Subcutaneous abdominal adipose tissue (tissue), 5 donors: ENCODE results near the gene INTS1.

ENCODE experiments used
- H3K27ac ChIP-seq: one replicate; pipeline ENCODE4 v1.7.0; 2013; ENCODE audit warnings: low read depth, mild to moderate bottlenecking, inconsistent platforms, low read length, moderate library complexity
- H3K27me3 ChIP-seq, 5 donors: one replicate each; pipeline ENCODE4 v1.7.0; 2013; ENCODE audit warnings: low read length in 5 of 5, inconsistent platforms in 1 of 5; ENCODE audit not compliant: control insufficient read depth in 5 of 5, insufficient read depth in 4 of 5
- H3K36me3 ChIP-seq, 5 donors: one replicate each; pipeline ENCODE4 v1.7.0; 2013; ENCODE audit warnings: low read length in 5 of 5; ENCODE audit not compliant: control insufficient read depth in 5 of 5, insufficient read depth in 5 of 5
- H3K4me1 ChIP-seq, 5 donors: one replicate each; pipeline ENCODE4 v1.7.0; 2013; ENCODE audit warnings: low read length in 5 of 5, mild to moderate bottlenecking in 3 of 5, moderate library complexity in 1 of 5; ENCODE audit not compliant: control insufficient read depth in 5 of 5, insufficient read depth in 5 of 5
- H3K4me3 ChIP-seq, 5 donors: one replicate each; pipeline ENCODE4 v1.7.0; 2013; ENCODE audit warnings: low read length in 5 of 5, low read depth in 1 of 5
- H3K9ac ChIP-seq, 5 donors: one replicate each; pipeline ENCODE4 v1.7.0; 2013; ENCODE audit warnings: low read length in 5 of 5, mild to moderate bottlenecking in 4 of 5, moderate library complexity in 3 of 5
- H3K9me3 ChIP-seq, 5 donors: one replicate each; pipeline ENCODE4 v1.7.0; 2013; ENCODE audit warnings: low read length in 5 of 5; ENCODE audit not compliant: control insufficient read depth in 5 of 5
- donor health status: healthy.
- donor health status: healthy.
- donor health status: healthy.
- donor health status: healthy.
- donor health status: healthy.

INTS1 gene

GRCh38 chr7:1468643-1469298, 35.4 kb downstream of the INTS1 start:
- Histone ChIP-seq H3K27ac (no peak overlapping the region), H3K4me3 (no peak overlapping the region), H3K9ac (no peak overlapping the region), H3K27me3 (no peaks in the 10 kb centered on the region), H3K36me3 (peaks cover 0 to 55% (median 44%) of the 10 kb centered on the region in 5 donors), H3K4me1 (peaks cover 0 to 11% (median 3%) of the 10 kb centered on the region in 5 donors), H3K9me3 (no peaks in the 10 kb centered on the region)

- Histone ChIP-seq H3K4me1 (peaks cover 0 to 11% (median 6%) of the 10 kb centered on the region in 5 donors), H3K9ac (no peak overlapping the region), H3K9me3 (no peaks in the 10 kb centered on the region), H3K27ac (no peak overlapping the region), H3K27me3 (no peaks in the 10 kb centered on the region), H3K4me3 (no peak overlapping the region), H3K36me3 (peaks cover 0 to 49% (median 38%) of the 10 kb centered on the region in 5 donors)
Measured at GRCh38 chr7:1468203-1468602, 36.0 kb downstream of the INTS1 start.

- Histone ChIP-seq H3K4me3 (no peak overlapping the region), H3K27me3 (no peaks in the 10 kb centered on the region), H3K4me1 (peaks cover 1 to 24% (median 12%) of the 10 kb centered on the region in 5 donors), H3K27ac (no peak overlapping the region), H3K36me3 (peaks cover 0 to 35% (median 25%) of the 10 kb centered on the region in 5 donors), H3K9me3 (no peaks in the 10 kb centered on the region), H3K9ac (peak overlapping the region in 1 of 5 donors; percentile 2)
Measured at GRCh38 chr7:1466524-1467271, 37.5 kb downstream of the INTS1 start.

GRCh38 chr7:1464694-1465093, 39.5 kb downstream of the INTS1 start:
- Histone ChIP-seq H3K36me3 (peaks cover 0 to 15% (median 7%) of the 10 kb centered on the region in 5 donors), H3K27me3 (no peaks in the 10 kb centered on the region), H3K27ac (no peak overlapping the region), H3K9me3 (no peaks in the 10 kb centered on the region), H3K4me3 (no peak overlapping the region), H3K4me1 (peaks cover 9 to 43% (median 31%) of the 10 kb centered on the region in 5 donors), H3K9ac (no peak overlapping the region)

- Histone ChIP-seq H3K4me1 (peaks cover 9 to 47% (median 34%) of the 10 kb centered on the region in 5 donors), H3K4me3 (no peak overlapping the region), H3K9me3 (no peaks in the 10 kb centered on the region), H3K27ac (no peak overlapping the region), H3K36me3 (peaks cover 0 to 5% (median 3%) of the 10 kb centered on the region in 5 donors), H3K9ac (no peak overlapping the region), H3K27me3 (no peaks in the 10 kb centered on the region)
Measured at GRCh38 chr7:1463676-1464223, 40.4 kb downstream of the INTS1 start.

- no peaks in the 10 kb centered on the region for H3K9me3 ChIP-seq
- peaks cover 9 to 63% (median 48%) of the 10 kb centered on the region in 5 donors for H3K4me1 ChIP-seq
- H3K27ac ChIP-seq: peak overlapping the region; percentile 94
- no peaks in the 10 kb centered on the region for H3K36me3 ChIP-seq
- peak overlapping the region in 2 of 5 donors; percentile 31 to 77 for H3K4me3 ChIP-seq
- H3K9ac ChIP-seq: peak overlapping the region in 1 of 5 donors; percentile 64
- no peaks in the 10 kb centered on the region for H3K27me3 ChIP-seq
Measured at GRCh38 chr7:1461646-1462375, 42.4 kb downstream of the INTS1 start.

- peak overlapping the region; percentile 61 to 89 (median 79) for H3K9ac ChIP-seq
- H3K4me3 ChIP-seq: peak overlapping the region; percentile 61 to 77 (median 73)
- H3K36me3 ChIP-seq: no peaks in the 10 kb centered on the region
- no peaks in the 10 kb centered on the region for H3K9me3 ChIP-seq
- H3K27me3 ChIP-seq: no peaks in the 10 kb centered on the region
- H3K4me1 ChIP-seq: peaks cover 9 to 57% (median 47%) of the 10 kb centered on the region in 5 donors
- peak overlapping the region; percentile 94 for H3K27ac ChIP-seq
Measured at GRCh38 chr7:1460821-1461645, 43.2 kb downstream of the INTS1 start.

- Histone ChIP-seq H3K36me3 (no peaks in the 10 kb centered on the region), H3K9ac (peak overlapping the region; percentile 61 to 89 (median 79)), H3K4me1 (peaks cover 13 to 66% (median 50%) of the 10 kb centered on the region in 5 donors), H3K4me3 (peak overlapping the region; percentile 66 to 77 (median 73)), H3K27ac (peak overlapping the region; percentile 94), H3K27me3 (no peaks in the 10 kb centered on the region), H3K9me3 (no peaks in the 10 kb centered on the region)
Measured at GRCh38 chr7:1459920-1460820, 44.0 kb downstream of the INTS1 start.
